ENCODE measurements around the gene UTF1. TPM values are rescaled to one million over a fixed set of nuclear protein-coding genes. Genes with fewer than 3 reads are reported as not detected.

UTF1 gene
- total and polyA plus RNA-seq, 2 of the 8 experiments (the other 6 are each of a cell fraction or from before 2014, with no cell fraction given): 0.47 to 21.8 TPM

- no peak for TF ChIP-seq HDAC2 (IDR thresholded peaks at IDR 0.05; ENCODE audit: borderline replicate concordance in 1 of 2, low read depth in 2 of 2, low read length in 2 of 2)
These were observed 22.9 kb upstream of the UTF1 start (continued) for GRCh38 chr10:133207041-133207600.
